Endothelial cell of umbilical vein (primary cell): ENCODE measurements around the gene ARPIN.

ENCODE experiments used
- CTCF ChIP-seq, 2 donors: IDR thresholded peaks; 1 replicate in 1 of 2; 2 replicates in 1 of 2; pipeline ENCODE4 v1.5.1; 2011; ENCODE audit warnings: low read length in 2 of 2, mild to moderate bottlenecking in 2 of 2, moderate library complexity in 2 of 2, control low read depth in 1 of 2, inconsistent platforms in 1 of 2, low read depth in 1 of 2; ENCODE audit not compliant: insufficient read depth in 1 of 2; ENCODE audit errors: extremely low read depth in 1 of 2
- FOS ChIP-seq: IDR thresholded peaks from 2 replicates; pipeline ENCODE4 v1.6.1; 2011; ENCODE audit warnings: mild to moderate bottlenecking, low read length, moderate library complexity, borderline replicate concordance; ENCODE audit not compliant: insufficient read depth
- MYC ChIP-seq: IDR thresholded peaks from one replicate; pipeline ENCODE4 v1.6.1; 2011; ENCODE audit warnings: mild to moderate bottlenecking, low read depth, low read length
- POLR2A ChIP-seq: IDR thresholded peaks from 2 replicates; pipeline ENCODE4 v1.6.1; 2012; ENCODE audit warnings: low read depth, mild to moderate bottlenecking, control low read depth, low read length
- POLR2AphosphoS5 ChIP-seq: IDR thresholded peaks from 2 replicates; pipeline ENCODE4 v1.6.1; 2012; ENCODE audit warnings: low read depth, mild to moderate bottlenecking, control low read depth, low read length, moderate library complexity; ENCODE audit not compliant: insufficient read depth
- TF ChIP-seq, protein P1 (sequence below): IDR thresholded peaks from 2 replicates; pipeline ENCODE4 v1.6.1; 2011; ENCODE audit not compliant: insufficient read depth, insufficient read length

GRCh38 chr15:89954541-89954940 lies 41.8 kb upstream of the ARPIN start:
- no peak for TF ChIP-seq MYC
- no peak for TF ChIP-seq CTCF (IDR thresholded peaks at IDR 0.05; ENCODE audit: extremely low read depth in 1 of 2, insufficient read depth in 1 of 2, low read depth in 1 of 2, low read length in 2 of 2)
- TF ChIP-seq, protein P1, sequence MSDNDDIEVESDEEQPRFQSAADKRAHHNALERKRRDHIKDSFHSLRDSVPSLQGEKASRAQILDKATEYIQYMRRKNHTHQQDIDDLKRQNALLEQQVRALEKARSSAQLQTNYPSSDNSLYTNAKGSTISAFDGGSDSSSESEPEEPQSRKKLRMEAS: no peak
- TF ChIP-seq POLR2AphosphoS5: no peak
- TF ChIP-seq POLR2A: no peak
- no peak for TF ChIP-seq FOS
